HG02840 (cell line): Measurements from ENCODE around the gene ZNF862.

Experiments used
- ATAC-seq: cut with Tn5 transposase; IDR thresholded peaks from one replicate; pipeline ENCODE4 v1.9.1; 2021; ENCODE audit warnings: mild to moderate bottlenecking, moderate library complexity, moderate number of reproducible peaks; ENCODE audit not compliant: unreplicated experiment, low FRiP score

Gene ZNF862

GRCh38 chr7:149839933-149840332, 1.8 kb downstream of the ZNF862 start:
- ATAC-seq = no peak

GRCh38 chr7:149843566-149843965, 5.4 kb downstream of the ZNF862 start:
- ATAC-seq = no peak

GRCh38 chr7:149844445-149844844, 6.3 kb downstream of the ZNF862 start:
- ATAC-seq = no peak

GRCh38 chr7:149845257-149845980, 7.2 kb downstream of the ZNF862 start:
- ATAC-seq = no peak

- no peak for ATAC-seq
Measured at GRCh38 chr7:149846021-149846420, 7.8 kb downstream of the ZNF862 start.

- ATAC-seq = no peak
Measured at GRCh38 chr7:149846436-149847046, 8.4 kb downstream of the ZNF862 start.

GRCh38 chr7:149849174-149849573, 11.0 kb downstream of the ZNF862 start:
- no peak for ATAC-seq

GRCh38 chr7:149850007-149850594, 11.9 kb downstream of the ZNF862 start:
- no peak for ATAC-seq

- ATAC-seq = no peak
Measured at GRCh38 chr7:149850716-149851115, 12.5 kb downstream of the ZNF862 start.

- ATAC-seq = no peak
Measured at GRCh38 chr7:149851449-149851848, 13.3 kb downstream of the ZNF862 start.

- ATAC-seq = no peak
Measured at GRCh38 chr7:149853157-149853556, 15.0 kb downstream of the ZNF862 start.

GRCh38 chr7:149854611-149855360, 16.6 kb downstream of the ZNF862 start:
- ATAC-seq = no peak

GRCh38 chr7:149855361-149856305, 17.5 kb downstream of the ZNF862 start:
- ATAC-seq = no peak

- ATAC-seq = no peak
Measured at GRCh38 chr7:149856583-149856982, 18.4 kb downstream of the ZNF862 start.

GRCh38 chr7:149859369-149859768, 21.2 kb downstream of the ZNF862 start:
- no peak for ATAC-seq

- ATAC-seq = no peak
Measured at GRCh38 chr7:149859876-149860275, 21.7 kb downstream of the ZNF862 start.

GRCh38 chr7:149860821-149861727, 22.9 kb downstream of the ZNF862 start:
- ATAC-seq = no peak

- ATAC-seq = no peak
Measured at GRCh38 chr7:149861728-149862045, 23.5 kb downstream of the ZNF862 start.

GRCh38 chr7:149862156-149862555, 24.0 kb downstream of the ZNF862 start:
- no peak for ATAC-seq
